Psoas muscle (tissue), 8 donors: Measurements from ENCODE around the gene WFDC12. TPM values are rescaled to one million over a fixed set of nuclear protein-coding genes. Genes with fewer than 3 reads are reported as not detected.

Experiments used
- ATAC-seq, 4 donors: fragments of 200-7000 bp; cut with Tn5 transposase; one replicate each; pipeline ENCODE4 v1.9.1; 2020; ENCODE audit warnings: moderate library complexity in 3 of 4, mild to moderate bottlenecking in 2 of 4
- DNase-seq, 2 donors: peaks; one replicate each; pipeline ENCODE4 v3.0.0-alpha.2; 2020
- H3K27ac ChIP-seq: fragments of 200-600 bp; one replicate; pipeline ENCODE4 v1.8.0; 2022
- H3K27me3 ChIP-seq, 3 donors: fragments of 200-600 bp in 1 of 3; one replicate each; pipeline versions ENCODE4 v1.6.1 to v1.8.0; 2013 to 2022; ENCODE audit warnings: low read length in 2 of 3, mild to moderate bottlenecking in 2 of 3, moderate library complexity in 1 of 3; ENCODE audit not compliant: insufficient read depth in 3 of 3
- H3K36me3 ChIP-seq, 2 donors: fragments of 200-600 bp in 1 of 2; one replicate each; pipeline versions ENCODE4 v1.6.1 to v1.8.0; 2013 to 2022; ENCODE audit warnings: low read depth in 1 of 2, mild to moderate bottlenecking in 1 of 2, moderate library complexity in 1 of 2; ENCODE audit not compliant: insufficient read depth in 1 of 2
- H3K4me1 ChIP-seq: fragments of 200-600 bp; one replicate; pipeline ENCODE4 v1.8.0; 2022
- H3K4me3 ChIP-seq: fragments of 200-600 bp; one replicate; pipeline ENCODE4 v1.8.0; 2022; ENCODE audit warnings: mild to moderate bottlenecking
- H3K9me3 ChIP-seq: fragments of 200-600 bp; one replicate; pipeline ENCODE4 v1.8.0; 2022
- CTCF ChIP-seq: fragments of 200-600 bp; IDR thresholded peaks from one replicate; pipeline ENCODE4 v1.8.0; 2022; ENCODE audit warnings: antibody characterized with exemption
- WGBS, 3 donors: extraction: QIAGEN DNeasy Blood & Tissue Kit; methylation state at CpG; one replicate each; pipeline versions ENCODE4 v1.1.6 to v1.1.7; 2013; 5-methylcytosine and 5-hydroxymethylcytosine counted together
- intact Hi-C, 2 donors: fragments of 100-400 bp; cut with DNase I; formaldehyde crosslinking; loops; one replicate each; pipeline versions ENCODE4 v1.11.0 to v1.14.2; 2022
- polyA plus RNA-seq, 3 donors: library from polyadenylated mRNA; stranded (reverse); fragments of 200-250 nt; gene quantifications; one replicate each; pipeline ENCODE4 v1.2.3, GENCODE V29; 2013
- total RNA-seq, 4 donors: library from RNA; stranded (reverse); fragmentation: NEBNext Ultra II Directional in 2 of 4; extraction: Animal tissue kit (Norgen Biotek cat#: 25700) in 2 of 4; gene quantifications; one replicate each; pipeline versions ENCODE4 v1.2.1 to v1.2.4, GENCODE V29; 2021 to 2023
- donor health status: healthy with polysubstance abuse.
- donor health status: DM: no; HTN: no; CAD: no; lungs with moderate emphysema.
- donor health status: Bipolar disorder and iron deficiency.
- donor health status: healthy.
- donor health status: DM: yes; HTN: yes; CAD: no.
- donor health status: DM: no; HTN: no; CAD: no.
- donor health status: DM: no; HTN: no; CAD: no.
- donor health status: DM: yes; HTN: yes; CAD: no.

Gene WFDC12
- total and polyA plus RNA-seq, 7 donors = not detected

GRCh38 chr20:45080867-45081624, 43.2 kb downstream of the WFDC12 start:
- WGBS, 3 donors = 85 to 92% (median 85%) methylated on average over 5 of the region's 5 CpGs
- TF ChIP-seq CTCF = peak; percentile 5
- intact Hi-C loops = no loop called here
- no peaks in the 10 kb centered on the region for H3K4me1 ChIP-seq
- no peak overlapping the region for H3K4me3 ChIP-seq
- H3K27ac ChIP-seq = no peak overlapping the region
- no peaks in the 10 kb centered on the region for H3K27me3 ChIP-seq
- H3K36me3 ChIP-seq = peaks cover 10 to 28% of the 10 kb centered on the region in 2 donors
- ATAC-seq (no peak), DNase-seq (no peak)
- peaks cover 6% of the 10 kb centered on the region for H3K9me3 ChIP-seq

- peaks cover 10 to 44% of the 10 kb centered on the region in 2 donors for H3K36me3 ChIP-seq
Observed at GRCh38 chr20:45077559-45077958, 46.7 kb downstream of the WFDC12 start.

More at GRCh38 chr20:45077559-45077958, 46.7 kb downstream of the WFDC12 start:
- H3K27me3 ChIP-seq = no peaks in the 10 kb centered on the region
- H3K27ac ChIP-seq = no peak overlapping the region
- TF ChIP-seq CTCF = no peak
- DNase-seq (no peak), ATAC-seq (no peak)
- no peaks in the 10 kb centered on the region for H3K4me1 ChIP-seq
- intact Hi-C loops = no loop called here
- H3K4me3 ChIP-seq = no peak overlapping the region
- peaks cover 4% of the 10 kb centered on the region for H3K9me3 ChIP-seq
- WGBS, 3 donors = 93 to 95% (median 94%) methylated on average over 3 of the region's 3 CpGs

Other genes with a start within 250 kb of the WFDC12 start
- 10 to 100 TPM; 63.2 to 92.1 (median 80.6) TPM for gene YWHAB, start 238.8 kb downstream of the WFDC12 start, total RNA-seq
- gene YWHAB, start 238.8 kb downstream of the WFDC12 start, polyA plus RNA-seq = 100 to 1,000 TPM in 1 of 3 donors, 10 to 100 TPM in 2; 44.2 to 109 (median 96.0) TPM
- gene PABPC1L, start 214.4 kb downstream of the WFDC12 start, total RNA-seq = 1 to 10 TPM; 1.5 to 2.8 (median 2.1) TPM
- 1 to 10 TPM; 1.0 to 2.4 (median 1.8) TPM for gene PABPC1L, start 214.4 kb downstream of the WFDC12 start, polyA plus RNA-seq
- gene TOMM34, start 164.1 kb downstream of the WFDC12 start, total RNA-seq = 10 to 100 TPM in 3 of 4 donors, 1 to 10 TPM in 1; 9.6 to 18.3 (median 14.5) TPM
- 10 to 100 TPM; 10.4 to 38.0 (median 17.6) TPM for gene TOMM34, start 164.1 kb downstream of the WFDC12 start, polyA plus RNA-seq
- gene STK4, start 158.0 kb downstream of the WFDC12 start, total RNA-seq = 1 to 10 TPM; 5.1 to 8.6 (median 7.3) TPM
- gene STK4, start 158.0 kb downstream of the WFDC12 start, polyA plus RNA-seq = 1 to 10 TPM; 2.4 to 5.6 (median 4.0) TPM
- not detected for gene KCNS1, start 23.3 kb downstream of the WFDC12 start, total RNA-seq
- under 1 TPM in 1 of 3 donors, not detected in 2; under 0.01 TPM for gene KCNS1, start 23.3 kb downstream of the WFDC12 start, polyA plus RNA-seq
- gene WFDC5, start 9.3 kb downstream of the WFDC12 start, total RNA-seq = not detected
- not detected for gene WFDC5, start 9.3 kb downstream of the WFDC12 start, polyA plus RNA-seq
- under 1 TPM in 2 of 4 donors, not detected in 2; 0.40 to 0.54 TPM for gene PI3, start 50.4 kb upstream of the WFDC12 start, total RNA-seq
- gene PI3, start 50.4 kb upstream of the WFDC12 start, polyA plus RNA-seq = under 1 TPM; 0.18 to 0.38 (median 0.18) TPM
- gene SEMG1, start 82.6 kb upstream of the WFDC12 start, total RNA-seq = not detected
- not detected for gene SEMG1, start 82.6 kb upstream of the WFDC12 start, polyA plus RNA-seq
- gene SEMG2, start 96.9 kb upstream of the WFDC12 start, total RNA-seq = not detected
- gene SEMG2, start 96.9 kb upstream of the WFDC12 start, polyA plus RNA-seq = not detected
- 100 to 1,000 TPM in 2 of 4 donors, 10 to 100 TPM in 1, 1 to 10 TPM in 1; 5.7 to 723 (median 123) TPM for gene SLPI, start 130.1 kb upstream of the WFDC12 start, total RNA-seq
- 100 to 1,000 TPM in 2 of 3 donors, 10 to 100 TPM in 1; 17.5 to 295 (median 251) TPM for gene SLPI, start 130.1 kb upstream of the WFDC12 start, polyA plus RNA-seq
- gene RBPJL, start 182.4 kb upstream of the WFDC12 start, total RNA-seq = under 1 TPM in 1 of 4 donors, not detected in 3; 0.22 TPM
- gene RBPJL, start 182.4 kb upstream of the WFDC12 start, polyA plus RNA-seq = under 1 TPM in 2 of 3 donors, not detected in 1; 0.04 TPM
- gene MATN4, start 183.8 kb upstream of the WFDC12 start, total RNA-seq = not detected
- gene MATN4, start 183.8 kb upstream of the WFDC12 start, polyA plus RNA-seq = not detected
- 100 to 1,000 TPM in 2 of 4 donors, 10 to 100 TPM in 2; 32.2 to 283 (median 161) TPM for gene SDC4, start 224.0 kb upstream of the WFDC12 start, total RNA-seq
- gene SDC4, start 224.0 kb upstream of the WFDC12 start, polyA plus RNA-seq = 100 to 1,000 TPM in 1 of 3 donors, 10 to 100 TPM in 2; 41.6 to 323 (median 63.9) TPM
- 10 to 100 TPM; 17.1 to 29.6 (median 22.9) TPM for gene SYS1, start 238.7 kb upstream of the WFDC12 start, total RNA-seq
- 10 to 100 TPM; 40.9 to 73.3 (median 58.1) TPM for gene SYS1, start 238.7 kb upstream of the WFDC12 start, polyA plus RNA-seq